GM12891 (cell line): ENCODE data around the gene GUCY1B1.

Source experiments
- POLR2A ChIP-seq: IDR thresholded peaks from 2 replicates; pipeline ENCODE4 v1.6.1; 2011; ENCODE audit warnings: low read depth, low read length, control low read depth
- SPI1 ChIP-seq: IDR thresholded peaks from 2 replicates; pipeline ENCODE4 v1.6.1; 2011; ENCODE audit warnings: low read depth, low read length, control low read depth
- TAF1 ChIP-seq: IDR thresholded peaks from 2 replicates; pipeline ENCODE4 v1.6.1; 2011; ENCODE audit warnings: low read depth, low read length, control low read depth

- TF ChIP-seq SPI1, result no peak
- no peak for TF ChIP-seq TAF1
- TF ChIP-seq POLR2A, result no peak
These were observed 9.8 kb upstream of the GUCY1B1 start for GRCh38 chr4:155749041-155749440.
